ENCODE measurements around the gene MAPKBP1.

DNA sequence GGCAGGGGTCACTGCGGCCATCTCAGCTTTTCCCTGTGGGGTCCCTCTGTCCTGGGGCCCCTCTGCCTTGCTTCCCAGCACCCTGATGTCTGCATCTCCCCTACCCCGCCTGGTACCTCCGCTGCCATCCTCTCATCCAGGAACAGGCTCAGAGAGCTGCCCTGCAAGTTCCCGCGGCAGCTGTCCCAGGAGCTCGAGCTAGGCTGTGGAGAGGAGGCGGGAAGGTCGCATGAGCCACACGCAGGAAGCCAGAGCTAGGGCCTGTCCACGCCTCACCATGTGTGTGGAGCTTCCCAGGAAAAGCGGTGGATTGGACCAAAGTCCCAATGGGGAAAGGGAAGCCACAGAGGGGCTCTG lies 76.9 kb downstream of the MAPKBP1 start:
- TF ChIP-seq SMC3 (IDR thresholded peaks at IDR 0.05; ENCODE audit: low read depth, low read length), result no peak
- TF ChIP-seq, protein P1, sequence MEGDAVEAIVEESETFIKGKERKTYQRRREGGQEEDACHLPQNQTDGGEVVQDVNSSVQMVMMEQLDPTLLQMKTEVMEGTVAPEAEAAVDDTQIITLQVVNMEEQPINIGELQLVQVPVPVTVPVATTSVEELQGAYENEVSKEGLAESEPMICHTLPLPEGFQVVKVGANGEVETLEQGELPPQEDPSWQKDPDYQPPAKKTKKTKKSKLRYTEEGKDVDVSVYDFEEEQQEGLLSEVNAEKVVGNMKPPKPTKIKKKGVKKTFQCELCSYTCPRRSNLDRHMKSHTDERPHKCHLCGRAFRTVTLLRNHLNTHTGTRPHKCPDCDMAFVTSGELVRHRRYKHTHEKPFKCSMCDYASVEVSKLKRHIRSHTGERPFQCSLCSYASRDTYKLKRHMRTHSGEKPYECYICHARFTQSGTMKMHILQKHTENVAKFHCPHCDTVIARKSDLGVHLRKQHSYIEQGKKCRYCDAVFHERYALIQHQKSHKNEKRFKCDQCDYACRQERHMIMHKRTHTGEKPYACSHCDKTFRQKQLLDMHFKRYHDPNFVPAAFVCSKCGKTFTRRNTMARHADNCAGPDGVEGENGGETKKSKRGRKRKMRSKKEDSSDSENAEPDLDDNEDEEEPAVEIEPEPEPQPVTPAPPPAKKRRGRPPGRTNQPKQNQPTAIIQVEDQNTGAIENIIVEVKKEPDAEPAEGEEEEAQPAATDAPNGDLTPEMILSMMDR (conservative IDR thresholded peaks at IDR 0.05; ENCODE audit: low read depth, low read length), result no peak
- no peak for TF ChIP-seq BHLHE40 (IDR thresholded peaks at IDR 0.05; ENCODE audit: low read depth, low read length)
- no peak for TF ChIP-seq MAFK (IDR thresholded peaks at IDR 0.05; ENCODE audit: low read depth, low read length)
